A549 (cell line): Measurements from ENCODE around the gene ACVR2A. TPM values are rescaled to one million over a fixed set of nuclear protein-coding genes. Genes with fewer than 3 reads are reported as not detected.
A peak's percentile ranks its signal among the peaks of the same experiment; 100 is the strongest.

Experiments
- ATAC-seq, 2 experiments: fragments of 200-7000 bp in 1 of 2; fragments of >200 bp in 1 of 2; cut with Nextera tagmentation in 1 of 2; cut with Tn5 transposase in 1 of 2; 3 replicates each; pipeline versions ENCODE4 v1.8.0 to v1.9.1; 2018 to 2020; ENCODE audit warnings: mild to moderate bottlenecking in 1 of 2, moderate library complexity in 1 of 2
- CTCF ChIA-PET: fragments of 300-600 bp; sonication (Branson Sonifier 250); formaldehyde crosslinking; extraction: SDS; loops from one replicate; lab custom pipeline; 2021; ENCODE audit warnings: antibody characterized with exemption, inconsistent platforms; lab: Yijun Ruan, JAX
- POLR2A ChIA-PET: fragments of 350-600 bp; formaldehyde crosslinking; extraction: SDS; loops from one replicate; lab custom pipeline; 2021; ENCODE audit warnings: antibody characterized with exemption, inconsistent platforms; lab: Yijun Ruan, JAX
- DNase-seq, 2 experiments: peaks; one replicate each; pipeline versions ENCODE4 v3.0.0 to v3.0.0-alpha.2; 2011 to 2016; ENCODE audit warnings: low read depth in 1 of 2, low spot score in 1 of 2
- FAIRE-seq: peaks from 2 replicates; lab custom pipeline; 2011; peaks lifted over from hg19 to GRCh38; lab: Jason Lieb, UNC
- H3K27ac ChIP-seq, 2 experiments: fragments of >200 bp; sonication (Bioruptor Twin); formaldehyde crosslinking; 3 replicates each; pipeline ENCODE4 v1.5.1; 2016 to 2017
- H3K4me1 ChIP-seq: fragments of >200 bp; sonication (Bioruptor Twin); formaldehyde crosslinking; 3 replicates; pipeline ENCODE4 v1.6.1; 2016
- H3K4me2 ChIP-seq: fragments of >200 bp; sonication (Bioruptor Twin); formaldehyde crosslinking; 3 replicates; pipeline ENCODE4 v1.6.1; 2016
- H3K4me3 ChIP-seq: fragments of >200 bp; sonication (Bioruptor Twin); formaldehyde crosslinking; 3 replicates; pipeline ENCODE4 v1.5.1; 2016
- H3K9me3 ChIP-seq: fragments of >200 bp; sonication (Bioruptor Twin); formaldehyde crosslinking; 3 replicates; pipeline ENCODE4 v1.6.1; 2016
- BHLHE40 ChIP-seq: IDR thresholded peaks from 2 replicates; pipeline ENCODE4 v1.6.1; 2012; ENCODE audit warnings: low read depth, low read length, inconsistent platforms
- CEBPB ChIP-seq, 2 experiments: fragments of >200 bp in 1 of 2; sonication (Bioruptor Twin) in 1 of 2; formaldehyde crosslinking in 1 of 2; IDR thresholded peaks; 2 replicates each; pipeline ENCODE4 v1.6.1; 2012 to 2016
- CHD2 ChIP-seq: fragments of 150-350 bp; IDR thresholded peaks from 2 replicates; pipeline ENCODE4 v1.6.1; 2014; ENCODE audit warnings: low read length; ENCODE audit not compliant: partially characterized antibody
- E2F6 ChIP-seq: IDR thresholded peaks from 2 replicates; pipeline ENCODE4 v1.6.1; 2012; ENCODE audit warnings: low read depth, borderline replicate concordance
- EHF ChIP-seq: fragments of 250-450 bp; sonication (Bioruptor Pico); IDR thresholded peaks from 2 replicates; pipeline ENCODE4 v1.5.0; 2020; ENCODE audit warnings: mild to moderate bottlenecking
- FOSL2 ChIP-seq, 2 experiments: fragments of 450-650 bp in 1 of 2; fragments of >200 bp in 1 of 2; sonication (Bioruptor Twin) in 1 of 2; formaldehyde crosslinking; IDR thresholded peaks; 2 replicates each; pipeline versions ENCODE4 v1.5.0 to v1.6.1; 2016 to 2020; ENCODE audit warnings: mild to moderate bottlenecking in 1 of 2, moderate library complexity in 1 of 2
- HMGXB4 ChIP-seq: fragments of 250-450 bp; sonication (Bioruptor Pico); IDR thresholded peaks from 2 replicates; pipeline ENCODE4 v1.5.0; 2021; ENCODE audit warnings: mild to moderate bottlenecking, moderate library complexity, borderline replicate concordance
- JUN ChIP-seq, 2 experiments: fragments of >200 bp; sonication (Bioruptor Twin); formaldehyde crosslinking; IDR thresholded peaks; 2 replicates in 1 of 2; 3 replicates in 1 of 2; pipeline ENCODE4 v1.6.1; 2016 to 2017
- KDM5A ChIP-seq: fragments of 200-600 bp; sonication (generic); IDR thresholded peaks from 2 replicates; pipeline ENCODE4 v1.6.1; 2016; ENCODE audit warnings: antibody characterized with exemption, mild to moderate bottlenecking
- MYC ChIP-seq: IDR thresholded peaks from 2 replicates; pipeline ENCODE4 v1.6.1; 2012; ENCODE audit warnings: mild to moderate bottlenecking, inconsistent platforms, low read length, improper control_type of control experiment, borderline replicate concordance
- NFE2L2 ChIP-seq: fragments of 150-350 bp; conservative IDR thresholded peaks from 2 replicates; pipeline ENCODE4 v1.6.1; 2014; ENCODE audit warnings: low read length
- NR3C1 ChIP-seq: fragments of >200 bp; sonication (Bioruptor Twin); formaldehyde crosslinking; IDR thresholded peaks from 3 replicates; pipeline ENCODE4 v1.6.1; 2017
- PHF8 ChIP-seq: fragments of 200-600 bp; sonication (generic); IDR thresholded peaks from 2 replicates; pipeline ENCODE4 v1.6.1; 2016; ENCODE audit warnings: low read depth, mild to moderate bottlenecking, antibody characterized with exemption, moderate library complexity, borderline replicate concordance
- POLR2A ChIP-seq: IDR thresholded peaks from 2 replicates; pipeline ENCODE4 v1.6.1; 2012; ENCODE audit warnings: mild to moderate bottlenecking, low read length
- RAD21 ChIP-seq, 2 experiments: fragments of >200 bp in 1 of 2; sonication (Bioruptor Twin) in 1 of 2; formaldehyde crosslinking in 1 of 2; IDR thresholded peaks in 1 of 2; conservative IDR thresholded peaks in 1 of 2; 2 replicates in 1 of 2; 3 replicates in 1 of 2; pipeline ENCODE4 v1.6.1; 2012 to 2018; ENCODE audit warnings: inconsistent platforms in 1 of 2
- RARB ChIP-seq: fragments of 250-450 bp; sonication (Bioruptor Pico); IDR thresholded peaks from 2 replicates; pipeline ENCODE4 v1.8.0; 2021; ENCODE audit warnings: mild to moderate bottlenecking, moderate library complexity
- SREBF2 ChIP-seq: fragments of 450-650 bp; IDR thresholded peaks from 2 replicates; pipeline ENCODE4 v1.6.1; 2014; ENCODE audit warnings: mild to moderate bottlenecking, moderate library complexity
- TFCP2L1 ChIP-seq: fragments of 250-450 bp; sonication (Bioruptor Pico); IDR thresholded peaks from 2 replicates; pipeline ENCODE4 v1.5.0; 2021; ENCODE audit warnings: mild to moderate bottlenecking
- ZFP36 ChIP-seq: fragments of 450-650 bp; IDR thresholded peaks from 2 replicates; pipeline ENCODE4 v1.6.1; 2014; ENCODE audit warnings: borderline replicate concordance; ENCODE audit not compliant: partially characterized antibody
- WGBS: methylation state at CpG from one replicate; pipeline ENCODE4 v1.1.6; 2017; ENCODE audit errors: missing lambda C conversion rate; 5-methylcytosine and 5-hydroxymethylcytosine counted together
- polyA plus RNA-seq, 4 experiments: library from polyadenylated mRNA; depleted of rRNA in 3 of 4; stranded (reverse); fragments of >200 nt; fragmentation: RNase III in 1 of 4; extraction: RNeasy Plus Mini Kit Qiagen cat#74134 plus additional on column Dnase treatment in 1 of 4; gene quantifications; 2 replicates in 3 of 4; 3 replicates in 1 of 4; pipeline ENCODE4 v1.2.3, GENCODE V29; 2011 to 2017
- TF ChIP-seq, protein P1 (sequence below): fragments of >200 bp; sonication (Bioruptor Twin); formaldehyde crosslinking; IDR thresholded peaks from 3 replicates; pipeline ENCODE4 v1.5.1; 2016
- TF ChIP-seq, protein P2 (sequence below): fragments of 200-600 bp; sonication (generic); IDR thresholded peaks from 2 replicates; pipeline ENCODE4 v1.6.1; 2016; ENCODE audit warnings: antibody characterized with exemption, mild to moderate bottlenecking, moderate library complexity
- TF ChIP-seq, protein P3 (sequence below): fragments of 250-450 bp; sonication (Bioruptor Pico); IDR thresholded peaks from 2 replicates; pipeline ENCODE4 v1.5.0; 2020; ENCODE audit warnings: low read depth, mild to moderate bottlenecking, moderate library complexity

ACVR2A gene
- polyA plus RNA-seq, 2 of the 4 experiments (the other 2 are of a cell fraction) = 2.6 to 5.7 TPM

- TF ChIP-seq JUN (IDR thresholded peaks at IDR 0.05) (peak in 1 of 2 experiments; percentile 77; a peak in 2 of 5 replicates), SREBF2 (no peak), TFCP2L1 (CRISPR knock-in tag) (no peak), MYC (0 out of 2 replicates have a peak, but pooled peaks have one; percentile 28), RARB (no peak), EHF (CRISPR knock-in tag) (no peak), ZFP36 (no peak), E2F6 (peak; percentile 66; the same call in 1 of the 2 replicates), PHF8 (peak; percentile 81)
- TF ChIP-seq, protein P1, sequence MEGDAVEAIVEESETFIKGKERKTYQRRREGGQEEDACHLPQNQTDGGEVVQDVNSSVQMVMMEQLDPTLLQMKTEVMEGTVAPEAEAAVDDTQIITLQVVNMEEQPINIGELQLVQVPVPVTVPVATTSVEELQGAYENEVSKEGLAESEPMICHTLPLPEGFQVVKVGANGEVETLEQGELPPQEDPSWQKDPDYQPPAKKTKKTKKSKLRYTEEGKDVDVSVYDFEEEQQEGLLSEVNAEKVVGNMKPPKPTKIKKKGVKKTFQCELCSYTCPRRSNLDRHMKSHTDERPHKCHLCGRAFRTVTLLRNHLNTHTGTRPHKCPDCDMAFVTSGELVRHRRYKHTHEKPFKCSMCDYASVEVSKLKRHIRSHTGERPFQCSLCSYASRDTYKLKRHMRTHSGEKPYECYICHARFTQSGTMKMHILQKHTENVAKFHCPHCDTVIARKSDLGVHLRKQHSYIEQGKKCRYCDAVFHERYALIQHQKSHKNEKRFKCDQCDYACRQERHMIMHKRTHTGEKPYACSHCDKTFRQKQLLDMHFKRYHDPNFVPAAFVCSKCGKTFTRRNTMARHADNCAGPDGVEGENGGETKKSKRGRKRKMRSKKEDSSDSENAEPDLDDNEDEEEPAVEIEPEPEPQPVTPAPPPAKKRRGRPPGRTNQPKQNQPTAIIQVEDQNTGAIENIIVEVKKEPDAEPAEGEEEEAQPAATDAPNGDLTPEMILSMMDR = 0 out of 3 replicates have a peak, but pooled peaks have one; percentile 6
Measured at GRCh38 chr2:147843864-147844696, 749 bp upstream of the ACVR2A start (continued).

GRCh38 chr2:147845411-147845971 is 662 bp downstream of the ACVR2A start:
- 30% methylated on average over 14 of the region's 14 CpGs for WGBS
- DNase-seq = no peak
- TF ChIP-seq BHLHE40 (no peak), CHD2 (no peak), RARB (no peak), POLR2A (no peak), KDM5A (no peak), FOSL2 (IDR thresholded peaks at IDR 0.05) (no peak), FOSL2 (CRISPR knock-in tag; IDR thresholded peaks at IDR 0.05) (no peak), NR3C1 (no peak), HMGXB4 (no peak), RAD21 (conservative IDR thresholded peaks at IDR 0.05 in 1 of 2, IDR thresholded peaks at IDR 0.05 in 1 of 2) (no peak), CEBPB (IDR thresholded peaks at IDR 0.05) (no peak), NFE2L2 (no peak)
- TF ChIP-seq, protein P2, sequence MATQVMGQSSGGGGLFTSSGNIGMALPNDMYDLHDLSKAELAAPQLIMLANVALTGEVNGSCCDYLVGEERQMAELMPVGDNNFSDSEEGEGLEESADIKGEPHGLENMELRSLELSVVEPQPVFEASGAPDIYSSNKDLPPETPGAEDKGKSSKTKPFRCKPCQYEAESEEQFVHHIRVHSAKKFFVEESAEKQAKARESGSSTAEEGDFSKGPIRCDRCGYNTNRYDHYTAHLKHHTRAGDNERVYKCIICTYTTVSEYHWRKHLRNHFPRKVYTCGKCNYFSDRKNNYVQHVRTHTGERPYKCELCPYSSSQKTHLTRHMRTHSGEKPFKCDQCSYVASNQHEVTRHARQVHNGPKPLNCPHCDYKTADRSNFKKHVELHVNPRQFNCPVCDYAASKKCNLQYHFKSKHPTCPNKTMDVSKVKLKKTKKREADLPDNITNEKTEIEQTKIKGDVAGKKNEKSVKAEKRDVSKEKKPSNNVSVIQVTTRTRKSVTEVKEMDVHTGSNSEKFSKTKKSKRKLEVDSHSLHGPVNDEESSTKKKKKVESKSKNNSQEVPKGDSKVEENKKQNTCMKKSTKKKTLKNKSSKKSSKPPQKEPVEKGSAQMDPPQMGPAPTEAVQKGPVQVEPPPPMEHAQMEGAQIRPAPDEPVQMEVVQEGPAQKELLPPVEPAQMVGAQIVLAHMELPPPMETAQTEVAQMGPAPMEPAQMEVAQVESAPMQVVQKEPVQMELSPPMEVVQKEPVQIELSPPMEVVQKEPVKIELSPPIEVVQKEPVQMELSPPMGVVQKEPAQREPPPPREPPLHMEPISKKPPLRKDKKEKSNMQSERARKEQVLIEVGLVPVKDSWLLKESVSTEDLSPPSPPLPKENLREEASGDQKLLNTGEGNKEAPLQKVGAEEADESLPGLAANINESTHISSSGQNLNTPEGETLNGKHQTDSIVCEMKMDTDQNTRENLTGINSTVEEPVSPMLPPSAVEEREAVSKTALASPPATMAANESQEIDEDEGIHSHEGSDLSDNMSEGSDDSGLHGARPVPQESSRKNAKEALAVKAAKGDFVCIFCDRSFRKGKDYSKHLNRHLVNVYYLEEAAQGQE = no peak
- TF ChIP-seq, protein P3, sequence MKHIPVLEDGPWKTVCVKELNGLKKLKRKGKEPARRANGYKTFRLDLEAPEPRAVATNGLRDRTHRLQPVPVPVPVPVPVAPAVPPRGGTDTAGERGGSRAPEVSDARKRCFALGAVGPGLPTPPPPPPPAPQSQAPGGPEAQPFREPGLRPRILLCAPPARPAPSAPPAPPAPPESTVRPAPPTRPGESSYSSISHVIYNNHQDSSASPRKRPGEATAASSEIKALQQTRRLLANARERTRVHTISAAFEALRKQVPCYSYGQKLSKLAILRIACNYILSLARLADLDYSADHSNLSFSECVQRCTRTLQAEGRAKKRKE (CRISPR knock-in tag) = no peak
- TF ChIP-seq, all 56 proteins: peak for 0
- Histone ChIP-seq H3K27ac (peak overlapping the region; percentile 92 to 97), H3K4me2 (peak overlapping the region; percentile 98), H3K4me3 (peak overlapping the region; percentile 81), H3K4me1 (peaks cover 14% of the 10 kb centered on the region; the same call in 2 of the 3 replicates), H3K9me3 (no peaks in the 10 kb centered on the region)
- FAIRE-seq (no peak), ATAC-seq (no peak)
- ChIA-PET POLR2A (interaction anchor here (0.6 to 2.6 kb wide), 5 partner anchors 19 to 1025 kb away, joined by 5 to 19 read pairs (median 5); partner anchors contain the start of genes MBD5 and ORC4), CTCF (interaction anchor here (0.6 to 0.9 kb wide), 2 partner anchors 19 to 65 kb away, joined by 3 read pairs; no protein-coding TSS in a partner anchor)
